HG03196 (cell line): ENCODE data around the gene ZNF385D.

Source experiments
- ATAC-seq: cut with Tn5 transposase; IDR thresholded peaks from one replicate; pipeline ENCODE4 v1.9.1; 2021; ENCODE audit not compliant: unreplicated experiment

Gene ZNF385D

GRCh38 chr3:21750831-21751391 is at the start of gene ZNF385D:
ZNF385D (minus strand) TSS chr3:21751210; CDS start chr3:21750916, 294 bp downstream.
- no peak for ATAC-seq

- ATAC-seq: no peak
Measured at GRCh38 chr3:21798356-21799088, 47.5 kb upstream of the ZNF385D start.

- ATAC-seq: no peak
Measured at GRCh38 chr3:21795921-21796320, 44.9 kb upstream of the ZNF385D start.

- ATAC-seq: no peak
Measured at GRCh38 chr3:21795152-21795837, 44.3 kb upstream of the ZNF385D start.

GRCh38 chr3:21794291-21794690 is 43.3 kb upstream of the ZNF385D start:
- ATAC-seq: no peak

- ATAC-seq: no peak
Measured at GRCh38 chr3:21792176-21792575, 41.2 kb upstream of the ZNF385D start.

- no peak for ATAC-seq
Measured at GRCh38 chr3:21791356-21791755, 40.3 kb upstream of the ZNF385D start.

- ATAC-seq: no peak
Measured at GRCh38 chr3:21790466-21790865, 39.5 kb upstream of the ZNF385D start.

- ATAC-seq: no peak
Measured at GRCh38 chr3:21789730-21790129, 38.7 kb upstream of the ZNF385D start.

- no peak for ATAC-seq
Measured at GRCh38 chr3:21786438-21786797, 35.4 kb upstream of the ZNF385D start.

- no peak for ATAC-seq
Measured at GRCh38 chr3:21785765-21786437, 34.9 kb upstream of the ZNF385D start.

- no peak for ATAC-seq
Measured at GRCh38 chr3:21783839-21784238, 32.8 kb upstream of the ZNF385D start.

- ATAC-seq: no peak
Measured at GRCh38 chr3:21781355-21781754, 30.3 kb upstream of the ZNF385D start.

- ATAC-seq: no peak
Measured at GRCh38 chr3:21779909-21780308, 28.9 kb upstream of the ZNF385D start.

- no peak for ATAC-seq
Measured at GRCh38 chr3:21778715-21779114, 27.7 kb upstream of the ZNF385D start.

GRCh38 chr3:21777821-21778220 is 26.8 kb upstream of the ZNF385D start:
- ATAC-seq: no peak

- no peak for ATAC-seq
Measured at GRCh38 chr3:21766002-21766401, 15.0 kb upstream of the ZNF385D start.

GRCh38 chr3:21755896-21756295 is 4.9 kb upstream of the ZNF385D start:
- no peak for ATAC-seq

GRCh38 chr3:21754839-21755238 is 3.8 kb upstream of the ZNF385D start:
- no peak for ATAC-seq

- no peak for ATAC-seq
Measured at GRCh38 chr3:21752749-21753347, 1.8 kb upstream of the ZNF385D start.

- no peak for ATAC-seq
Measured at GRCh38 chr3:21751886-21752285, 876 bp upstream of the ZNF385D start.
